ENCODE results near the gene DNAH5. TPM values are rescaled to one million over a fixed set of nuclear protein-coding genes. Genes with fewer than 3 reads are reported as not detected.

DNAH5 gene
- total and polyA plus RNA-seq, 2 of the 8 experiments (the other 6 are each of a cell fraction or from before 2014, with no cell fraction given) = 0.30 to 0.73 TPM

DNA sequence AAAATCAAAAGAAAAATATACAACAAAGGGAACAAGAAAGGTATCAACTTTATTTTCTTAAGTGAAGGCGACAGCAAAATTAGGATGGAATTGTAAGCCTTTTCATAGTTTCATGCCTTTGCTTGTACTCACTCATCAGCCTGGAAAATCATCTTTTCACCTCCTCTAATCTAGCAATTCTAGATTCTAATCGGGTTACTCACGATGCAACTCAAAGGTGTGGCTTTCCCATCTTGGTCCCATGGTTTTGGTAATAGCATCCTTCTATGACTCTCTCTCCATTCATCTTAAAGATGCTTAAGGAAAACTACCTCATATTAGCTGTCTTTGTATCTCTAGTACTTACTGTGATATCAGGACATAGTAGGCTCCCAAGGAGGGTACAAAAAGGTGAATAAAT lies 30.5 kb downstream of the DNAH5 start:
- WGBS, 2 experiments (ENCODE audit: extremely low coverage in 1 of 2, insufficient coverage in 1 of 2, insufficient read length in 1 of 2, insufficient replicate concordance in 2 of 2, low coverage in 1 of 2, low lambda C conversion rate in 2 of 2, missing lambda C conversion rate in 1 of 2) = 89% methylated on average over 3 of the region's 3 CpGs; no CpG with 5 or more reads in 1 of the 2 experiments
- Histone ChIP-seq H2BK15ac (ENCODE audit: low read length) (no peak overlapping the region), H3K23me2 (ENCODE audit: low read depth, low read length) (no peaks in the 10 kb centered on the region), H3K56ac (replicated peaks; ENCODE audit: insufficient read length, low read depth, low read length) (no peak overlapping the region), H3K79me2 (ENCODE audit: control insufficient read depth in 1 of 2, insufficient read depth in 2 of 2, low read length in 2 of 2) (no peaks in the 10 kb centered on the region), H3K14ac (ENCODE audit: insufficient read length) (no peak overlapping the region), H2BK5ac (ENCODE audit: low read depth, low read length) (no peak overlapping the region), H3K9me3 (ENCODE audit: insufficient read depth in 2 of 2, low read depth in 1 of 2, low read length in 1 of 2) (no peaks in the 10 kb centered on the region), H3K4me3 (ENCODE audit: extremely low read depth in 1 of 4, insufficient read depth in 2 of 4, low read depth in 3 of 4, low read length in 4 of 4) (no peak overlapping the region), H4K5ac (ENCODE audit: insufficient read length, low read depth, low read length) (no peak overlapping the region), H3K27ac (ENCODE audit: low read depth, low read length) (no peak overlapping the region), H4K8ac (ENCODE audit: extremely low read depth, insufficient read depth, low read length) (no peak overlapping the region), H3K23ac (ENCODE audit: insufficient read length) (no peak overlapping the region), H3K27me3 (replicated peaks in 1 of 4; ENCODE audit: control insufficient read depth in 3 of 4, extremely low read depth in 1 of 4, insufficient read depth in 3 of 4, low read length in 3 of 4) (no peaks in the 10 kb centered on the region), H2BK20ac (ENCODE audit: low read length) (no peak overlapping the region), H3K4me2 (ENCODE audit: insufficient read depth in 1 of 2, low read depth in 2 of 2, low read length in 2 of 2) (no peak overlapping the region), H2BK120ac (replicated peaks; ENCODE audit: low read depth, low read length) (no peak overlapping the region), H3K79me1 (ENCODE audit: low read depth, low read length) (no peaks in the 10 kb centered on the region), H2AFZ (ENCODE audit: low read length) (no peak overlapping the region), H2AK5ac (ENCODE audit: low read depth, low read length) (no peak overlapping the region), H3K18ac (ENCODE audit: extremely low read depth, low read length) (no peak overlapping the region), H3K4ac (replicated peaks; ENCODE audit: insufficient read length, low read depth, low read length) (no peak overlapping the region), H2BK12ac (ENCODE audit: low read depth, low read length) (no peak overlapping the region), H4K20me1 (replicated peaks in 1 of 2; ENCODE audit: control insufficient read depth in 1 of 2, insufficient read depth in 2 of 2, low read length in 2 of 2) (no peaks in the 10 kb centered on the region), H3K9ac (replicated peaks in 1 of 4; ENCODE audit: extremely low read depth in 1 of 4, low read depth in 3 of 4, low read length in 3 of 4) (no peak overlapping the region), H3K36me3 (ENCODE audit: control insufficient read depth in 2 of 4, insufficient read depth in 4 of 4, low read length in 3 of 4) (no peaks in the 10 kb centered on the region), H4K91ac (replicated peaks; ENCODE audit: insufficient read length, low read length) (no peak overlapping the region), H3K4me1 (replicated peaks in 1 of 4; ENCODE audit: control insufficient read depth in 3 of 4, insufficient read depth in 4 of 4, low read length in 3 of 4) (no peaks in the 10 kb centered on the region; a peak in 1 of 7 replicates)
- no peak for TF ChIP-seq FOSL1 (IDR thresholded peaks at IDR 0.05; ENCODE audit: insufficient read depth, low read depth, low read length)
- no peak for TF ChIP-seq RXRA (IDR thresholded peaks at IDR 0.05; ENCODE audit: insufficient read depth, low read depth, low read length)
- no peak for TF ChIP-seq RNF2 (IDR thresholded peaks at IDR 0.05; ENCODE audit: borderline replicate concordance, low read depth, low read length, missing control alignments, poor library complexity, severe bottlenecking)
- no peak for TF ChIP-seq CHD1 (IDR thresholded peaks at IDR 0.05; ENCODE audit: low read depth, low read length)
- no peak for TF ChIP-seq TBP (IDR thresholded peaks at IDR 0.05; ENCODE audit: low read depth, low read length)
- ChIA-PET CTCF (ENCODE audit: partially characterized antibody) (no interaction called here), POLR2A (ENCODE audit: partially characterized antibody) (no interaction called here)
- DNase-seq (ENCODE audit: low read depth in 1 of 2, low spot score in 2 of 2) (no peak), FAIRE-seq (no peak)

Measured in H1 (cell line).